Loucy (cell line): ENCODE data around the gene ARL4D.

Experiments
- EZH2phosphoT487 ChIP-seq: fragments of 200-600 bp; IDR thresholded peaks from 2 replicates; pipeline ENCODE4 v1.6.1; 2018; ENCODE audit warnings: antibody characterized with exemption, mild to moderate bottlenecking, moderate library complexity, borderline replicate concordance
- TF ChIP-seq, protein P1 (sequence below): fragments of 200-600 bp; sonication (generic); conservative IDR thresholded peaks from 2 replicates; pipeline ENCODE4 v1.5.1; 2014; ENCODE audit warnings: mild to moderate bottlenecking, antibody characterized with exemption, low read length

DNA sequence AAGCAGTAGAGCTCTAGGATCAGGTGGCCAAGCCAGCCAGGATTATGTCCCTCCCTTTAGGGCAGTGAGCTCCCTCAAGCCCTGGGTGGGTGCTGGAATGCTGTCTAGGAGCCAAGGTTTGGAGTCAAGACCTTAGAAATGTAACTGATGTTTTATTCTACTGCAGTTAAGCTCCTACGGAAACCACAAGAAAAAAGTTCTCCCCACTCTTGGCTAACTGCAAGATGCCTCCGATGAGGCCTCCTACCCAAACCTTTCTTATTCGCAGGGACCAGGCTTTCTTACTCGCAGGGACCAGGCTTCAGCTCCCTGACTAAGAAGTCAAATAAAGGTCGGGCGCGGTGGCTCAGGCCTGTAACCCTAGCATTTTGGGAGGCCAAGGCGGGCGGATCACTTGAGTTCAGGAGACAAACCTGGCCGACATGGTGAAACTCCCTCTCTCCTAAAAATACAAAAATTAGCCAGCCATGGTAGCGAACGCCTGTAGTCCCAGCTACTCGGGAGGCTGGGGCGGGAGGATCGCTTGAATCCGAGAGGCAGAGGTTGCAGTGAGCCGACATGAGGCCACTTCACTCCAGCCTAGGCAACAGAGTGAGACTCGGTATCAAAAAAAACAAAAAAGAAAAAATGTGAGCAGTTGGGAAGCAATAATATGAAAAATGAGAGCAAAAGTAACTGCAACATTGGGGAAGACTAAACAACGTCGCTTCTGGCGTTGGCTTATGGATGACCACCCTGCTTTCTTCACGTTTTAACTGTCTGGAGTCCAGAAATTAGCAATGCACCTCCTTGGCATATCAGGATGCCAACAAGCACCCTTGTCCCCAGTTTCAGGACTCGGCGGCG, 31.7 kb upstream of the ARL4D start:
- TF ChIP-seq, protein P1, sequence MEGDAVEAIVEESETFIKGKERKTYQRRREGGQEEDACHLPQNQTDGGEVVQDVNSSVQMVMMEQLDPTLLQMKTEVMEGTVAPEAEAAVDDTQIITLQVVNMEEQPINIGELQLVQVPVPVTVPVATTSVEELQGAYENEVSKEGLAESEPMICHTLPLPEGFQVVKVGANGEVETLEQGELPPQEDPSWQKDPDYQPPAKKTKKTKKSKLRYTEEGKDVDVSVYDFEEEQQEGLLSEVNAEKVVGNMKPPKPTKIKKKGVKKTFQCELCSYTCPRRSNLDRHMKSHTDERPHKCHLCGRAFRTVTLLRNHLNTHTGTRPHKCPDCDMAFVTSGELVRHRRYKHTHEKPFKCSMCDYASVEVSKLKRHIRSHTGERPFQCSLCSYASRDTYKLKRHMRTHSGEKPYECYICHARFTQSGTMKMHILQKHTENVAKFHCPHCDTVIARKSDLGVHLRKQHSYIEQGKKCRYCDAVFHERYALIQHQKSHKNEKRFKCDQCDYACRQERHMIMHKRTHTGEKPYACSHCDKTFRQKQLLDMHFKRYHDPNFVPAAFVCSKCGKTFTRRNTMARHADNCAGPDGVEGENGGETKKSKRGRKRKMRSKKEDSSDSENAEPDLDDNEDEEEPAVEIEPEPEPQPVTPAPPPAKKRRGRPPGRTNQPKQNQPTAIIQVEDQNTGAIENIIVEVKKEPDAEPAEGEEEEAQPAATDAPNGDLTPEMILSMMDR = no peak
- no peak for TF ChIP-seq EZH2phosphoT487
